Suppressor macrophage treated with lipopolysaccharide for 1 hour (primary cell): ENCODE data around the gene HMGXB4.

ENCODE experiments used
- DNase-seq, 3 donors: peaks; one replicate each; pipeline ENCODE4 v3.0.0-alpha.2; 2020 to 2022

The HMGXB4 gene

GRCh38 chr22:35311551-35311999 lies 54.3 kb downstream of the HMGXB4 start:
- no peak for DNase-seq

DNA sequence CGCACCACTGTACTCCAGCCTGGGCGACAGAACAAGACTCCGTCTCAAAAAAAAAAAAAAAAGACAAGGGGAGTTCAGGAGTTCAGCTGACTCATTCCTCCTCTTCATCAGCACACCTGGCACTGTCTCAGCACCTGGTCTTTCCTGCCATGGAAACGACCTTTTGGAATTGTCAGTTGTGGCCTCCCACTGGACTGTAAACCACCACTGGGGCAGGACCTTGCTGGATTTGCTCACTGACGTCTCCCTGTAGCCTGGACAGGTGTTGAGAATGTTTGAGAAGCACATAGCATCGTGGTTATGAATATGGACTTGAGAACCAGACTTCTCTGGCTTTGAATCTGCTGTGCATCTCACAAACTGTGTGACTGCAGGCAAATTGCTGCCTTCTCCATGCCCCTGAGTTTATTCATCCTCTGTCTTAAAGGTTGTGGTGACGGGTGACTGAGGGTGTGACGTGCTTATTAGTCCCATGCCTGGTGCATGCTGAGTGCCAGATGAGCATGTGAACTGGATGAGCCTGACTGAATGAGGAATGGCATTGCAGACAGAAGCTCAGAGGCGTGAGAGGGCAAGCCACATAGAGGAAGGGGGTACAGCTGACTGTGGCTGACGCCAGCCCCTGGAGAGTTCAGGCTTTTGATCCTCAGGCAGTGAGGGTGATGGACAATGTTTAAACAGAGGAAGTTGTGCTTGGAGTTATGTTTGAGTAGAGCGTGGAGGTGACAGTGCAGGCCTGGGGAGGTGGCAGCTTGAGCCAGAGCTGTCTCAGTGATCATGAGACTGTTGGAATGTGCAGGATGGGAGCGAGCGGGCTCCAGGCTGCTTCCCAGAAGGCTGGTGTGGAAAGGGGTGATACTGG lies 55.1 kb downstream of the HMGXB4 start:
- peak in 2 of 3 donors; percentile 26 to 37 for DNase-seq

DNA sequence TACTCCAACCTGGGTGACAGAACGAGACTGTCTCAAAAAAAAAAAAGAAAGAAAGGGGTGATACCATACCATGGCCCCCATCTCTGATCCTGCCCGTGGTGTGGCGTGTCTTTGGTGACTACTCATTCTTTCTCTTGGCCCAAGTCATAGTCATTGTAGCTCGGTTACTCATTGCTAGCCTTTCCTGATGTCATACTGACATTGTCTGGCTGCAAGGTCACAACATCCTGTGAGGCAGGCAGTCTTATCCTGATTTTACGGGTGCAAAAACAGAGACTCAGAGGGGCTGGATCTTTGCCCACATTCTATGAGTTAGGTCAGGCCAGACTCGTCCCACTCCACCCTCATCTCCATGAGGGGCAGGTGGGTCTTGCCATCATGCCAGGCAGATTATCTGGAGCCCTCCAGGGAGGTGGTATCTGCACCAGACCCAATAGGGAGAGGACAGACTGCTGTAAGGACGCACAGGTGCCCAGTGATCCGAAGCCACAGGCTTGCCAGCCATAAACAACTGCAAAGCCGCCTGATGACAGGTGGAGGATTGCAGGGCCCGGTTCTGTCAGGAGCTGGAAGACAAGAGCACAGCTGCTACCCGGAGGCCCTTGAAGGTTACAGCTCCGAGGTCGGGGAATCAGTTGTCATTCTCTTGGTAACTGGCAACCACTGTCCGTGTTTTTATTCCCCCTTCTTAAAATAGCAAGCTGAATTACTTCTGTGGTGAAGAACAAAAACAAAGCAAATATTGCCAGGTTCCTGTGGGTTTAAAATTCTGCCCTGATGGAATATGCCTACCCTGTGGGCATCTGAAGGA lies 56.2 kb downstream of the HMGXB4 start:
- DNase-seq = peak; percentile 29 to 60 (median 59)

DNA sequence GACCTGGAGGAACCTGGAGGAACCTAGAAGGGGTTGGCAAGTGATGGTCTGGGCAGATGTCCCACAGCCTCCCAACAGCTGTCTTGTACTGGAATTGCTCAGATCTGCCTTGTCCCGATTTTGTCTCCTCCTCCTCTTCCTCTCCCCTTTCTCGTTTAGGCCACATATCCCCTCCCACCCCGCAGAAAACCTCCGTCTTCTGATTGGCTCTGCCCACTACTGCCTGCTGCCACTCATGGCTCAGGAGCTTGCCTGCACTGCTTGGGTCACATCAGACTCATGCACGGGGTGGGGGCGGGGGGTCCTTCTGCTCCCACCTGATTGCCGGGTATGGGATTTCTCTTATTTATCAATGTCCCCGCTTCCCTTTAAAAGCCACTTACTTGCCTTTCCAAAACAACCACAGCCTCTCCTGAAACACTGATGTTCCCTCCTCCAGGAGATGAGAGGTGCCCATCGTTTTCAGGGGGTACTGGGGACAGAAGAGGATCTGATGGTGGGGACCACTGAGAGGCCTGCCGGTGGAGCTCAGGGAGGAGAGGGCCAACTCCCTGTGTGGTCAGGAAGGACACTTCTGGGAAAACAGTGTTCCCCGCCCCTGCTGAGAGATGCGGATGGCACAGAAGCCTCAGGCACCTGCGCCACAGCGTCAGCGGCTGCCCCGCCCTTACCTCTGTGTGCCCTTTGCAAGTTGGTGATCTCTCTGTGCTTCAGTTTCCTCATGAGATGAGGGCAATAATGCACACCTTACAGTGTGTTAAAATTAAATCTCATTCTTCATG lies 57.1 kb downstream of the HMGXB4 start:
- no peak for DNase-seq

DNA sequence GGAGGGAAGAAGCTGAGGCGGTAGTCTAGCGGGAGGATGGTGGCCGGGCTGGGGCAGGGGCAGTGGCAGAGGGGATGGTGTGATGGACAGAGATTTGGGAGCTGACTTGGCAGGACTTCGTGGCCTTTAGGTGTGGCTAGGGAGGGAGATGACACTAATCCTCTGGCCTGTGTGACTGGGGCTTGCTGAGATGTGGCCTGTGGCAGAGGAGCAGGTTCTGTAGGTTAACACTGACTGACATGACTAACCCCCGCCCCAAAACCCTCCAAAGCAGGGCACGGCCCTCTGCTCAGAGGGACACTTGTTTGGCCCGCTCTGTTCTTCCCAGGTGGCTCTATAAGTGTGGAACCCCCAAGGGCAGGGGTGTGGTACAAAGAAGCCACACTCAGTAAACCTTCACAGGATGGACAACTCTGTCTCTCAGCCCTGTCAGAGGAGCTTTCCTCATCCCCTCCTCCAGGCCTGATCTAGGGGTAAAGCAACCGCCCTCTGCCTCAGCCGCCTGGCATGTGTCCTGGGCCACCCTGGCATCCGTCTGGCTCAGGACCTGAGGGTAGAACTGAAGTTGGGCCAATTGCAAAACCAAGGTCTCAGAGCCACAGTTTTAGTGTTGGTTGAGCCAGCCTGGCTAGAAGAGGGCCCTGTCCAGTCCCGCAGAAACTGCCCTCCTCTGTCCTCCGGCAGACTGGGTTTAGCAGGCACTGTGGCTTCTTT lies 58.0 kb downstream of the HMGXB4 start:
- no peak for DNase-seq

DNA sequence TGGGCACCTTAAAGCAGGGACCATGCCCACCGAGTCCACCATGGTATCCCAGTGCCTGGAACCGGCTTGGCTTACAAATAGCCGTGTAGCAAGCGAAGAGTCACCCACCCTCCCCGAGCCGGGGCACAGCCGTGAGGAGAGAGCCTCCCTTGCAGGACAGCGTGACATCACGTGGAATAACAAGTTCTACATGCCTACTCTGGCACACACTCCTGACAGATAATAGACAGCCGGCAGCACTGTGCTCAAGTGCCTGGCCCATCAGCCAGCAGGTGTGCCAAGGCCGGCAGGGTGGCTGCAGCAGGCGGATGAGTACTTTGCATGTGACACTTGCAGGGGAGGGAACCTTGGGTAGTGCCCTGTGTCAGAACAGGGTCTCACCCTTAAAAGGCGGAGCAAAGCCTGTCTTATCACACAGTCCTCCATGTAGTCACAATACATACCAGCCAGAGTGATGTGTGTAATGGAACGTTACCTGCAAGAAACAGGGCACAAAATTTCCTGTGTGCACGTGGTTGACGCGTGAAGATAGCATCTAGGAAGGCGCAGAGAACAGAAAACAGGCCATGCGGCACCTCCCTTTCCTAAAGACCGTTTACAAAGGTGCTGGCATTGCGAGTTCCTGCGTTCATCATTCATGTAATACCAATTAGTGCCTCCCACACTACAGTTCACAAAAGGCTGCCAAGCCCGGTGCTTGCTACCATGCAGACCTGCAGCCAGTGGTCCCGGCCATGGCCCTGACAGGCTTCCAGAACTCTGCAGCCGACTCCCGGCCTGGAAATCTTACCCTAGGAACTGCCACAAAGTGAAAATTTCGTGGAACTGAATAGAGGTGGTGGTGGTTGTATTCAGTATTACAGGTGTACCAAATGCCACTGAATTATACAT lies 58.8 kb downstream of the HMGXB4 start:
- DNase-seq = no peak

DNA sequence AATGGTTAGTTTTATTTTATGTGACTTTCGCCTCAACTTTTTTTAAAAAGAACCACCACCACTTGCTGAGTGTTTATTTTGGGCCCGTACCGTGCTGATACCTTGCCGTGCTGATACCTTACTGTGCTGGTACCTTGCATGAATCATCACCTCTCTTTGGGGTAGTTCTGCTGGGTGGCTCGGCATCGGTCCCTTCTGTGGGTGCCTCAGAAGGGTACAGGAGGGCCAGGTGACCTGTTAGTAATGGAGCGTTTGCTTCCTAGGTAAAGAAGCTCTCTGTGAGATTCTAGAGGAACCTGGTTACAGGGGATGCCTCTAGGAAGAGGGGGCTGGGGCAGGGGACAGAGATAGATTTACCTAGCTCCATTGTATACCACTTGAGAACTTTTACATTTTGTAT lies 59.5 kb downstream of the HMGXB4 start:
- DNase-seq = no peak

GRCh38 chr22:35317680-35318290 lies 60.5 kb downstream of the HMGXB4 start:
- no peak for DNase-seq

- DNase-seq = no peak
Observed at GRCh38 chr22:35318346-35319215, 61.3 kb downstream of the HMGXB4 start.

DNA sequence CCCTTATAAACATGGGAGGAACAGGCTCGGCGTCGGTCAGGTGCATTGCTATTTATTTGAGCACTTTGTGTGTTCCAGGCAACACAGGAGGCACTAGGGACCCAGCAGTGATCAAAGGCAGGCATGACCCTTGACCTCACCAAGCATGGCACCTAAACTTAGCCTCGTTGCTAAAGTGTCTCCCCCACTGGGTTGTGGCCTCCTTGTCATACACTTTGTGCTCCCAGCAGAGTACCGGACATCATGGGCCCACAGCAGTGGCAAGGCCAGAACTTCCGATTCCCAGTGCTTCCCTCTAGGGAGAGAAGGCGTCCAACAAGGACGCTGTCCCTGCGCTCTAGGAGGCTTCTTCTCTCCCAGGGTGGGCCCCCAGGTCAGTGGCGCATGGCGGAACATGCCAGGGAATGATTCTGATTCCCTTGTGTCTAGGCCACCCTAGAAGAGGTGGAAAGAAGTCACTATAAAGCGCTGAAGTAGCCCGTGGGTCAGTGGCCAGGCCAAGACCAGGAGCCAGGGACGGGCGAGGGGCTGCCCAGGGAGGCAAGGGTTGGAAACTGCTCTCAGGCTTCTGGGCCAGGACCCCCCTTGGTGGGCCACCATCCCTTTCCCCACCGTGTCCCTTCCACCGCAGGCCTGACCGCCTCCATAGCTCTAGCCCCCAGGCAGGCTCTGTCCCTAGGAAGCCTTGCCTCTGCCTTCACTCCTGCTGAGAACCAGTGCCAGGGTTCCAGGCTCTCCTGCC lies 62.1 kb downstream of the HMGXB4 start:
- DNase-seq = no peak

- no peak for DNase-seq
Observed at GRCh38 chr22:35322126-35322525, 64.8 kb downstream of the HMGXB4 start.

- no peak for DNase-seq
Observed at GRCh38 chr22:35322893-35323292, 65.6 kb downstream of the HMGXB4 start.

DNA sequence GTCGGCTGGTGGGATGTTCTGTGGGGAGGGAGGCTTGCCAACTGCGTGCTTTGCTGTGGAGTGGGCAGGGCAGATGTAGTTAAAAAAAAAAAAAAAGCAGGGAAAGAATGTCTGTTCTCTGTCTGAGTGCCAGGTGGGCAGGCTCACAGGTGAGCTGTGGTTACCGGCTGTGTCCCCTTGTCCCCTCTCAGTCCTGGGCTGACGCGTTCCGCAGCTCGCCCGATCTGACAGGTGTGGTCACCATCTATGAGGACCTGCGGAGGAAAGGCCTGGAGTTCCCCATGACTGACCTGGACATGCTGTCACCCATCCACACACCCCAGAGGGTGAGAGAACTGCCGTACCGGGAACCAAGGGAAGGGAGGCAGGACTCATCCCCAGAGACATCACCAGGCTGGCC lies 66.0 kb downstream of the HMGXB4 start:
- no peak for DNase-seq

GRCh38 chr22:35324067-35324466 lies 66.8 kb downstream of the HMGXB4 start:
- DNase-seq = no peak

GRCh38 chr22:35324762-35325161 lies 67.5 kb downstream of the HMGXB4 start:
- DNase-seq = no peak

DNA sequence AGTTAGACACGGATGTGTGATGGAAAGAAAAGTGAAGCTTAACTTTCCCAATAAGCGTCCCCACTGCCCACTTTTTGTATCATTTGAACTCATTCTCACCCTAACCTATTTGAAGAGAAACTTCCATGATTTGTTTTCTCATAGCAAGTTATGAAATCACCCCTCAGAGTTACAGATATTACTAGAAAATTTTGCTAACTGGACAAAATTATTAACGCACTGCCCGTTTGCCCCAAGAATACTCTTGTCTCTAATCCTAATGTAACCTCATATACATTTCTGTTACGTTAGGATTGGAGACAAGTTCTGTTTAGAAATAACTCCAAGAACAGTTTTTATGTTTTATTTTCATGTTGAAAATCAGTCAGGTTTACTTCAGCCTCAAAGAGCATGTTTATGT lies 67.9 kb downstream of the HMGXB4 start:
- DNase-seq = no peak

GRCh38 chr22:35326854-35327562 lies 69.7 kb downstream of the HMGXB4 start:
- DNase-seq = no peak

GRCh38 chr22:35327690-35328471 lies 70.6 kb downstream of the HMGXB4 start:
- DNase-seq = no peak
